DMS79 (cell line): Measurements from ENCODE around the gene CHD5.
A peak's percentile ranks its signal among the peaks of the same experiment; 100 is the strongest.
"Not testable (repeated sequence)": the region's sequence is repeated elsewhere in the genome, so short reads cannot be mapped to it uniquely, and the experiment has no call there.

Experiments used
- DNase-seq: peaks from one replicate; lab custom pipeline; 2025; lab: John Stamatoyannopoulos, UW

The CHD5 gene

DNA sequence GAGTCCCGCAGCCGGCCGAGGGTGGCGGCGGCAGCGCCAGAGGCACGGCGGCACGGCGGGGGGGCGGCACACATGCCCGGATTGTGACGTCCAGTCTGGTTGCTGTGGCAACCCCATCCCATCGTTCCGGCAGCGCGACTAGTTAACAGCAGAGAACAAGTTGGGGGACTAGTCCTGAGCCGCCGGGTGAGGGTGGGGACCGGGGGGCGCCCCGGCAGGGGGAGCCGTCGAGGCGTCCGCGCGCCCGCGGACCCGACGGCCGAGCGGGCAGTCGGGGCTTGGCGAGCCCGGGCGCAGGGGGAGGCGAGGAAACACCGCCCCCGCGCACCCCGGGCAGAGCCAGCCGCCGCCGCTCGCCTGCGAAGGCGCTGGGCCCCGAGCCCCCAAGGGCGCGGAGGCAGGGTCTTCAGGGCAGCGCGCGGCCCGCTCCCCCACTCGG is at the start of gene CHD5:
TSS of gene CHD5 (minus strand) at position 54 of the 439 bp plus-strand sequence. CDS start 298 bp downstream, outside the sequence.
- peak; percentile 15 for DNase-seq

DNA sequence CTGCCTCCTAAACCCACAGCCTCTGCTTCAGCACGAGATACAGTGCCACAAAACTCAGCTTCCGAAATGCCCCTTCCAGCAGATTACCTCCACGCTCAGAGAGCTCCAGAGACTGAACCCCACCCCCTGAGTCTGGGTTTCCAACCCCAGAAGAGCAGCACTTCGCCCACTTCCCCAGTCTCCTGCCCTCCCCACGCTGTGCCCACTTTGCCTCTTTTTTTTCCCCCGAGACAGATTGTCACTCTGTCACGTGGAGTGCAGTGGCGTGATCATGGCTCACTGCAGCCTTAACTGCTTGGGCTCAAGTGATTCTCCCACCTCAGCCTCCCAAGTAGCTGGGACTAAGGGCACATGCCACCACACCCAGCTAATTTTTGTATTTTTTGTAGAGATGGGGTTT is 45.5 kb upstream of the CHD5 start:
- no peak for DNase-seq

DNA sequence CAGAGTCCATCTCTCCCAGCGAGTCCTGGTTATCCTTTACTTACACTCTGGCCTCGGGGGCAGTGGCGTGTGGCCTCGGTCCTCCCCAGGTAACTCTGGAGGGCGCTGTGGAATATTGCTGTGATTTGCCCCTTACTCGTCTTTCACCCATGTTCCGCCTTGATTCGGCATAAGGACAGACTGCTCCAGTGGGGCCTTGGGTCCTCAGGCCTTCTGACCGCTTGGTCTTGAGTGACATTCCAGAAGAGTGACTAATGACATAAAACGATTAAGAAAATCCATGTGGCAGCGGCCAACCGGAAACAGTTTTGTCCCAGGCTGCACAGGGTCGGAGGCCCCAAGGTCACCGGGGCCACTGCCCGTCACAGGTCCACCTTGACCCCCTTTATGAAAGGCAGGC is 44.6 kb upstream of the CHD5 start:
- DNase-seq: no peak

DNA sequence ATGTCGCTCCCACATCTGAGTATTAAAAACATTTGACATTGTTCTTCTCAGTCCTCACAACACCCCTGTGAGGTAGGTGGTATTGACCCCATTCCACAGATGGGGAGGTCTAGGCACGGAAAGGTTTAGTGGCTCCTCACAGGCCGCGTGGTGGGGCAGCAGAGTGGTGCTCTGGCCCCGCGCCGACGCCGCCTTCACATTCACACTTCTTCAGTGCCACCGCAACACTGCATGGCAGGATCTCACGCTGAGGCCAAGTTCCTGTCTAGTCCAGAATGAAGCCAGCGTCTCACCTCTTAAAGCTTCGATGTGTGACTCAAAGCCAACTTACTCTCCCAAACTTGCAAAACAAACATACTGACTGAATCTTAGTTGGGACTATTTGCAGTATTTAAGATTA is 43.5 kb upstream of the CHD5 start:
- DNase-seq: no peak

DNA sequence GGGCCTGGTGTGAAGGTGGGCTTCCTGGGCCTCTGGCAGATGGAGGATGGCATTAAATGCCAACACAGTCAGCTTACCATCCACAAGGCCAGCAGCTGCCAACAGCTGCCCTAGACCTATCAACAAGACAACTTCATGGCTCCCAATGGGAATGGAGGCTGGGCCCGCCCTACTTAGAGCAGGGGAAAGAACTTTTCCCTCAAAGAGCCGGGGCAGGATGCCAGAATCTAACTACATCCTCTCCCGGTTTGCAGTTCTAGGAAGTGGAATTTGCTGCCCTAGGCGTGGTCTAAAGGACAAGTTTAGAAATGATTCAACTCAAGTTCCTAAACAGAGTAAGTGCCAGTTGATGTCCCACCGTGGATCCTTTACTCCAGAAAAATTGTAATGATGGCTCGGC is 42.5 kb upstream of the CHD5 start:
- DNase-seq: no peak

DNA sequence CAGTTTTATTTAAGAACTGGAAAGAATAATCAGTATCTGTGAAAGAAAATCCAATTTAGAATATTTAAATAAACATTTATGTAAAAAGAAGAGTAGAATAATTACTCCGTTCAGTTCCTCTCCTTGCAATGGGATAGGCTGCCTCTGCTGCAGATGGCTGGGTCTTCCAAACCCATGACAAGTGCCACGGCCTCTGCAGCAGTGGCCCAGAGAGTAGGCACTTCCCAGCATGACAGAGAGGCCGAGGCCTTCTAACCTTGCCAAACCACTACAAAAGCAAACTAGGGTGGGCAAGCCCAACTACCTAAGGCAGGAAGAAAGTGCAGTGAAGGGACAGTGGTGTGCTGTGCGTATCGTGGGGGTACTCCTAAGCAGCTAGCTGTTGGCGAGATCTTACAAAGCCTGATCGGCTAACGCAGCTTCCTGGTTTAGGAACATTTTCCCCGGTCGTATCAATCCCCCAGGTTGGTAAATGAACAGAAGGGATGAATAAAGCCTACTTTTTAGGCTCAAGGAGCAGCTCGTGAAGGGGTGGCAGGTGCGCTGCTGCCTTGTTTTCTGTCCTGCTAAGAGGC is 41.2 kb upstream of the CHD5 start:
- no peak for DNase-seq

DNA sequence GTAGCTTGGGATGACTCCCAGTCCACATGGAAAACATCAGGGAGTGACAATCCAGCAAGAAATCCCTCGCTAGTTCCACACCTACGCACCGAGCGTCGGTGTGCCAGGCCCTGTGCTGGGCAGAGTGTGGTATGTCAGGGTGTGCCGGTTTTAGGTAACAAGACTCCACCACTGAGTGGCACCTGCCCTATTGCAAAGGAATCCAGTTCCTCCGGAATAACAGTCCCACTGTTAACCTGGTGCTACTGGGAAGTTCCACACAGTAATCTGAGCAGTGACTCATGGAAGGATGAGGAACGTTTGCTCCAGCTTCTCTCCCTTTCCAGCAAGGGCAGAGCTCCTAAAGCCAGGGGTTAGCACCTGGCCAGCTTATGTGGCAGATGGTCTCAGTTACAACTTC is 40.1 kb upstream of the CHD5 start:
- DNase-seq: no peak

DNA sequence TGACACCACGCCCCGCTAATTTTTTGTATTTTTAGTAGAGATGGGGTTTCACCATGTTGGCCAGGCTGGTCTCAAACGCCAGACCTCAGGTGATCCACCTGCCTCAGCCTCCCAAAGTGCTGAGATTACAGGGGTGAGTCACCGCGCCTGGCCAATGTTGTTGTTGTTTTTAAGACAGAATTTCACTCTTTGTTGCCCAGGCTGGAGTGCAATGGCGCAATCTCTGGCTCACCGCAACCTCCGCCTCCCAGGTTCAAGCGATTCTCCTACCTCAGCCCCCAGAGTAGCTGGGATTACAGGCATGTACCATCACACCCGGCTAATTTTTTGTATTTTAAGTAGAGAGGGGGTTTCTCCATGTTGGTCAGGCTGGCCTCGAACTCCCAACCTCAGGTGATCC is 39.5 kb upstream of the CHD5 start:
- DNase-seq: not testable (repeated sequence)

DNA sequence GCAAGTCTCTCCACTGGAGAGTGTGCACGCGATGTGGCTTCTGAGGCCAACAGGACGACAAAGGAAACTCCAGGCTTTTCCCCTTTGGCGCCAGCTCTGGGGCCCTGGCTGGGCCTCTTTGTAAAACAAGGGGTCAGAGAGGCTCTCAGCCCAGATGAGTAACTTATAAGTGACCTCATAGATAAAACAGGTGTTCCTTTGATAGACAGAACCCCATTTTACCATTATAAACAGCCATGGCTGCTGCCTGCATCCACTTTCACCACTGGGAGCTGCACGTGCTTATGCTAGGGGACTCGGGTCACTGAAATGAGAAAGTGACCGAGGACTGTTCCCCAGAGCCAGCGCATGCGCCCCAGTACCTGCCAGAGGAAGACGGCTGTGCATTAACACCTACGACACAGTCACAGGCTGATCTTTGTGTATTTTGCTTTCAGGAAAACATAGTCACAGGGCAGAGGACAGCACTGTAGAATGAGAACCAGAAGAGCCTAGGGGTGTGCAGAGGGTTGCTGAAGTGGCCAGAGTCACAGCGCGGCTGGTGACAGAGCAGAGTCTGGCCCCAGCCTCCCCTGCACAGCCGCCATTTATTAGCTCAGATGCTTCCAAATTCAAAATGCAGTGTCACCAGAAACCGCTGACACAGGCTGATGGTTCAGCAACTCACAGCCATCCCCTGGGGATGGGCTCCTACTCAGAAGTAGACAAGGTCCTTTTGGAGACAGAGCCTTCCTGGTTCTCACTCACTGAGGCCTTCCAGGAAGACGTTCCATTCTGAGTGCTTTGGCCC is 38.4 kb upstream of the CHD5 start:
- no peak for DNase-seq

DNA sequence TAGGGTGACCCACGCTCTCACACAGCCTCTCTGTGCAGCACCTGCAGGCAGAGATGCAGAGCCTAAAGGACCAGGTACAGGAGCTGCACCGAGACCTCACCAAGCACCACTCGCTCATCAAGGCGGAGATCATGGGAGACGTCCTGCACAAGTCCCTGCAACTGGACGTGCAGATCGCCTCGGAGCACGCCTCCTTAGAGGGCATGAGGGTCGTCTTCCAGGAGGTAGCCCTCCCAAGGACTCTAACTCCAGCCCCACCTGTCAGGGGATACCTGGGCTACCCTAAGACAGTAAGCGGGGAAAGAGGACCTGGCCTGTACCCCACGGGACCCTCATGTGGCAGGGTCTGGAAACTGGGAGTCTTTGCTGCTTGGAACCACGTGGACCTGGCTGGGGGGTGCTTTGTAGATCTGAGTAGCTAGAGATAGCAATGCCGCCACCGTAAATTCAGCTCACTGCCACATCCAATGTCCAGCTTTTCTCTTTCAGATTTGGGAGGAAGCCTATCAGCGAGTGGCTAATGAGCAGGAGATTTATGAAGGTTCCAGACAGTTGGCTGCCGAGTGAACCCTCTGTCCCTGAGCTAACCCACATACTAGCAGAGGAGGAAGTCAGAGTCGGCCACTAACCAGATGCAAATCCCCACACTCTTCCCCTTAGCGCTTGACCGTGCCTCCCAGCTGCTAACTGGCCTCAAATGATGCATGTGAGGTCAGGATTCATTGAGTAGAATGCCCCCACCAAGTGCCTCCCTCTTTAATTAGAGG is 32.3 kb upstream of the CHD5 start:
- no peak for DNase-seq

DNA sequence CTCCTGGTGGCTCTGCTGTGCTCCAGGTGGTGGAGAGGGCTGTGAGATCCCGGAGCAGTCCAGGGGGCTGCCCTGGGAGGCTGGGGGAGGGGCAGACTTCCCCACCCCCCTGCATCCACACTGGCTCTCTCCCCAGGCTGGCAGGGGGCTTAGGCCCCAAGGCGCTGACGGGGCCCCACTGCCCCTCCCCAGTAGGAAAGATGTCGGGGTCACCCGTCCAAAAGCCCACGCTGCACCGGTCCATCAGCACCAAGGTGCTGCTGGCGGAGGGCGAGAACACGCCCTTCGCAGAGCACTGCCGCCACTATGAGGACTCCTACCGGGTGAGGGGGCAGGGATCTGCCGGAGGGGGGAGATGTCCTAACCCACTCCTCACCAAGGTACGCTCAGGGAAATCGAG is 31.6 kb upstream of the CHD5 start:
- DNase-seq: no peak

DNA sequence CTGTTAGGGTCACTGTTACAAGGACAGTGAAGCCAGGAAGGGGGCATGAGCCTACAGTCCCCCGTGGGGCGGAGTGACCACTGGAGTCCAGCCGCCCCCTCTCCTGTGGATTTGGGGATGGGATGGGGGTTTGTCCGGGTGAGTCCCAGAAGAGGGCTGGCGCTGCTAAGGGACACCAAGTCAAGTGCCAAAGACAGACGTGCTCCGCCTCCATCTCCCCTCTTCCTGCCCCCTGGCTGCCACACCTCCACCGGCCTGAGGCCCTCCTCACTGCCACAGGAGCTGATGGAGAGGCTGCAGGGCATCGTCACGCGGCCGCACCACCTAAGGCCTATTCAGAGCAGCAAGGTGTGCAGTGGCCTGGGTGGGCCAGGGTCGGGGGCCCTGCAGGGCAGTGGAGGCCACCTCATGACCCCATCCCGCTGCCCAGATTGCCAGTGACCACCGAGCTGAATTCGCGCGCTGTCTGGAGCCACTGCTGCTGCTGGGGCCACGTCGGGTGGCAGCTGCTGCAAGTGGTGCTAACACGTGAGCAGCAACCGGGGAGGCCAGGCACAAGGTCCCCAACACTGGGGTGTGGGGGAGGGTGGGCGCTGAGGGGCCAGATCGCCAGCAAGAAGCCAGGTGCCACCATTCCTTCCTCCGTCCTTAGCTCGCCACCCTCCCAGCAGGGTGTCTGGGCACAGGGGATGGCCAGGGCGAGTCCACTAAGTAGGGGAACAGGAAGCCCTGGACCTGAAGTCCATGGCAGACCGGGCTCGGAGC is 30.7 kb upstream of the CHD5 start:
- DNase-seq: no peak

DNA sequence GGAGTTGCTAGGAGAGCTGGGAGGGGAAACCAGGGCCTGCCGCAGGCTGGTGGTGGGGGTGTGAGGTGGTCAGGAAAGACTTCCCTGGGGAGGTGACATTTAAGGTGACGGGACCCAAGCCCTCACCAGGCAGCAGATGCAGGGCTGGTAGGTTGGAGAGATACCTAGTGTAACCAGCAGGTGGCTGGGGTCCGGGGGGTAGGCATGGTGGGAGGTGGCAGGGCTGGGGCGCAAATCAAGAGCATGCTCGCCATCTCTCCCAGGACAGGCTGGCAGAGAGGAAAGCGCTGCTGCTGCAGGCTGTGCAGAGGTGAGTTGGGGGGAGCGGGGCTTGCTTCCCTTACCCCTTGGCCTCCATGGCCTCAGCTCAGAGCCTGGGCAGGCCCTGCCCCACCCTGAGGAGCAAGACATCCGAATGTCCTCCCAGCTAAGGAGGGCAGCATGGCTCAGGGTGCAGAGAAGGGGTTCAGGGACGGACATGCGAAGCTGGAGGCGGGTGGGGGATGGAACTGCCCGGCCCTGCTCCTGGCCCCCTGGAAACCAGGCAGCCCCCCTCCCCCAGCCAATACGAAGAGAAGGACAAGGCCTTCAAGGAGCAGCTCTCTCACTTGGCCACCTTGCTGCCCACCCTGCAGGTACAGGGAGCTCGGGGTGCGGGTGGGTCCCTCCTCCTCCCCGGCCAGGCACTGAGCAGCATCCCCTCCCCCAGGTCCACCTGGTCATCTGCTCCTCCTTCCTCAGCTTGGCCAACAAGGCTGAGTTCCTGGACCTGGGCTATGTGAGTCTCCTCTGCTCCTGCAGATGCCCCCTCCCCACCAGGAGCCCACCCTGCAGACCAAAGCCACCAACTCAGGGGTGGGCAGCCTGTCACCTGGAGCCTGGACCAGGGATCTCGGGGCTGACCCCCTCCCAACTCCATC is 29.8 kb upstream of the CHD5 start:
- DNase-seq: no peak

DNA sequence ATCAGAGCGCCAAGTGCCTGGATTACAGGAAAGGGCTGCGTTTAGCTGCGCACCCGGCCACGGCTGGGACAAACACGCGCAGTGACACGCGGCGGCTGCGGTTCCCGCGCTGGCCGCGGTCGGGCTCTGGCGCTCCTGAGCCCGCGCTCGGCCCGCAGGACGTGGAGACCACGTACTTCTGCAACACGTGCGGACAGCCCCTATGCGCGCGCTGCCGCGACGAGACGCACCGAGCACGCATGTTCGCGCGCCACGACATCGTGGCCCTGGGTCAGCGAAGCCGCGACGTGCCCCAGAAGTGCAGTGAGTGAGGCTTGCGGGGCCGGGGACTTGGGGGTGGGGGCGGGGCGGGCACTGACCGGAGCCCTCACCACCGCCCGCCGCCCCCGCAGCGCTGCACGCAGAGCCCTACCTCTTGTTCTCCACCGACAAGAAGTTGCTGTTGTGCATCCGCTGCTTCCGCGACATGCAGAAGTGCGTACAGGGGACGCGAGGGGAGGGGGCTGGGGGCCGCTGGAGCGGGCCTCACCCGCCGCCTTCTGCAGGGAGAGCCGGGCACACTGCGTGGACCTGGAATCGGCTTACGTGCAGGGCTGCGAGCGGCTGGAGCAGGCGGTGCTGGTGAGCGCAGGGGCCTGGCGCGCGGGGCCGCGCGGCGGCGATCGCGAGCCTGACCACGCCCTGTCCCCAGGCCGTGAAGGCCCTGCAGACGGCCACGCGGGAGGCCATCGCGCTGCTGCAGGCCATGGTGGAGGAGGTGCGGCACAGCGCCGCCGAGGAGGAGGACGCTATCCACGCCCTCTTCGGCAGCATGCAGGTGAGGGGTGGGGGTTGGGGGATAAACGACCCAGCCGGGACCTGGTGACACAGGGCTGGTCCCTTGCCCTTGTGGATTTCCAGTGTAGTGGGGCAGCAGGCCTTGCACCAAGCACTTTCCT is 28.9 kb upstream of the CHD5 start:
- DNase-seq: no peak

DNA sequence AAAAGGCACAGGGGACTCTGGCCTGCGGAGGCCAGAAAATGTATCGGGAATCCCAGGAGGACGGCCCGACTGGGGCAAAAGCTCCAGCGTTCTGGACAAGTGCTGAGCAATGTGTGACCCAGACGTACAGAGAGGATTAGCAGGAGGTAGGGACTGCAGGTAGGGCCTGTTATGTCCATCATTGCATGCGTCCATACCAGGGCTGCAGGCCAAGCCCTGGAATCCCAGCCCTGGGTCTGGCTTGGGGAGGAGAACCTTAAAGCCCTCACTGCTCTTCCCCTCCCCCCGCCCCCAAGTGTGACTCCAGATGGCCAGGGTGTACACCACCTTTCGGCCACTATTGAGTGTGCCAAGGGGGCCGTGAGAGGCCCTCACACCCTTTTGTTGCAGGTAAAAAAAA is 27.8 kb upstream of the CHD5 start:
- DNase-seq: no peak

DNA sequence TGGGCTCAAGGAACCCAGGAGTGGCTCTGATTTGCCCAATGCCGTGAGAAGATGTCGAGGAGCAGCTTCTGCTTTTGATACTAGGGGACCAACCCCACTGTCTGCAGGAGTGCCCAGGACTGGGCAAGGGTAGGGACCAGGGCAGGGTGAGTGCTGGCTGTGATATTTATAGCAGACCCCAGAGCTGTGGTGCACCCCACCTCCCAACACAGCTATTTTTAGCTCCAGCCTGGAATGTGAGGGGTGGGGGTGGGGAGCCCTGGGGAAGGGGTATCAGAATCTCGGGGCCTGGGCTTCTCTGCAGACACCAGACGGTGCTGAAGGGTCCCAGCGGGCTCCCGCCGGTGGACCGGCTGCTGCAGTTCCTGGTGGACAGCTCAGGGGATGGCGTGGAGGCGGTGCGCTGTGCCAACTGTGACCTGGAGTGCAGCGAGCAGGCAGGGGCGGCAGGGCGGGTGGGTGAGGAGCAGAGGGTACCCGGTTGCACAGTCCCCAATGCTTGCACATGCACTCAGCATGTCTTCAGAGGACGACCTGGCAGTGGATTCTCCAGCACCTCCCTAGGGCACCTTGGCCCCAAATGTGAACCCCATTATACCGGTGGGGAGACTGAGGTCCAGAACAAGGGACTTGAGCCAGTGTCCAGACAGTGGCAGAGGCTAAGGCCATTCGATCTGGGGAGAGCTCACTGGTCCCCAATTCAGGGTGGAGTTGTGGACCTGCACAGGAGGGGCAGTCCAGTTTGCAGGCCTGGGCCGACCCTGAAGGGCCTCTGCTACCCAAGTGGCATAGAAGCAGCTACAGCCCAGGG is 27.2 kb upstream of the CHD5 start:
- no peak for DNase-seq

DNA sequence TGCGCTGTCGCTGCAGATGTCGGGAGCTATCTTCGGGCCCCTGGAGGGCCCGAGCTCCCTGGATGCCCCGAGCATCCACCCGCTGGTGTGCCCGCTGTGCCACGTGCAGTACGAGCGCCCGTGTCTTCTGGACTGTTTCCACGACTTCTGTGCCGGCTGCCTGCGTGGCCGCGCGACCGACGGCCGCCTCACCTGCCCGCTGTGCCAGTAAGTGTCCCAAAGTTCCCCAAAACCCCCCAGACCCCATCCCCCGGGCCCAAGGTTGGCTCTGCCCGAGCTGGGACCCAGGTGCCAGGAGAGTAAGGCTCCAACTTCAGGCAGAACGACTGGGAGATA is 26.4 kb upstream of the CHD5 start:
- DNase-seq: no peak

DNA sequence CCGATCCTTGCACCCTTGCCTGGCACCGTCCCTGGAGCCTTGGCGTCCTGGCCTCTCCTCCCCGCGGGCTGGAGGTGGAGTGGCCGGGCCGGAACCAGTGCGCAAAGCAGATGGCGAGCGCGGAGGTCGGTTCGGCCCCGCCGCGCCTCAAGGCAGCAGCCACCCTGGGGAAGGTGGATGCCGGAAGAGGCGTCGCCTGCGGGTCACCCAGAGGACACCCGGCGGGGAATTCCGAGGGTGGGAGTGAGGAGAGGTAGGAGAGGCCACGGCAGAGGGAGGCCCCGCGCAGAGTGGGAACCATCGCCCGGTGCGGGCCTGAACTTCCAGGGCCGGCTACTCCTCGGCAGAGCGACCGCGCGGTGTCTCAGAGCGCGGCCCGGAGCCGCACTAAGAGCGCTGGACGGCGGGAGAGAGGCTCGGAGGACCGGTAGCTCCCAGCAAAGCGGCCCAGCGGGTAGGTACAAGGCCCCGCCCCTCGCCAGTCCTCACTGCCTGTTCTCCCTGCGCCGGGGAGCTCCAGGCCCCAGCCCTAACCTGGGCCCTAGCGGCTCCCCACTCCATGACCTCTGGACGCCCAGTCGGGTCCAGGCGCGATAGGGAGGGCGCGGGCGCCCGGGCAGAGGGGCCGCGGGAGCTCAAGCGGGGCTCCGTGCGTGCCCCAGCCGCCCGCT is 25.9 kb upstream of the CHD5 start, which contains the start of gene RNF207:
TSS of gene RNF207 (plus strand) at position 271 of the 671 bp plus-strand sequence. CDS start 417 bp downstream, outside the sequence.
- DNase-seq: no peak

DNA sequence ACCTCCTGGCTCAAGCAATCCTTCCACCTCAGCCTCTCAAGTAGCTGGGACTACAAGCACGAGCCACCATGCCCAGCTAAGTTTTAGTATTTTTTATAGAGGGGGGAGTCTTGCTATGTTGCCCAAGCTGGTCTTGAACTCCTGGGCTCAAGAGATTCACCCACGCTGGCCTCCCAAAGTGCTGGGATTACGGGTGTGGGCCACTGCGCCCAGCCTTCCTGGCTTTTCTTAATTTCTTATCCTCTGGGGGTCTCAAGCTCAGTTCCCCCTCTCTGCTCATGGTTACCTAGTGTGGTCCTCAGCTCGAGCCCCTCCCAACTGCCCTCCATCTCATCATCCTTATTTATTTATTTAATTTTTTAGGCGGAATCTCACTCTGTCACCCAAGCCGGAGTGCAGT is 22.1 kb upstream of the CHD5 start:
- no peak for DNase-seq
